Measurements from ENCODE around the gene CEACAM1.

- TF ChIP-seq ZNF274 (IDR thresholded peaks at IDR 0.05; ENCODE audit: low read depth, low read length) (no peak), SUZ12 (IDR thresholded peaks at IDR 0.05; ENCODE audit: extremely low read depth, insufficient read depth, insufficient read length) (no peak)
Observed at GRCh38 chr19:42577016-42577415, 48.7 kb upstream of the CEACAM1 start.

Measured in NT2/D1 (cell line).